SK-N-SH treated with all-trans-retinoic acid at 6 μM for 48 hours (cell line): ENCODE measurements around the gene LYRM4.

Source experiments
- ESRRG ChIP-seq: fragments of 250-450 bp; sonication (Bioruptor Pico); IDR thresholded peaks from 2 replicates; pipeline ENCODE4 v1.6.1; 2021; ENCODE audit warnings: mild to moderate bottlenecking
- GLIS3 ChIP-seq: fragments of 250-450 bp; sonication (Bioruptor Pico); IDR thresholded peaks from 2 replicates; pipeline ENCODE4 v1.5.0; 2020; ENCODE audit warnings: mild to moderate bottlenecking, moderate library complexity
- ZFP30 ChIP-seq: fragments of 450-650 bp; formaldehyde crosslinking; IDR thresholded peaks from 2 replicates; pipeline ENCODE4 v1.5.0; 2022; ENCODE audit warnings: mild to moderate bottlenecking, moderate library complexity
- TF ChIP-seq, protein P1 (sequence below): fragments of 250-450 bp; sonication (Bioruptor Pico); IDR thresholded peaks from 2 replicates; pipeline ENCODE4 v1.8.0; 2020; ENCODE audit warnings: mild to moderate bottlenecking, moderate library complexity, borderline replicate concordance
- TF ChIP-seq, protein P2 (sequence below): fragments of 250-450 bp; sonication (Bioruptor Pico); IDR thresholded peaks from 2 replicates; pipeline ENCODE4 v1.5.1; 2020; ENCODE audit warnings: low read depth, mild to moderate bottlenecking, moderate library complexity
- TF ChIP-seq, protein P3 (sequence below): fragments of 250-450 bp; sonication (Bioruptor Pico); IDR thresholded peaks from 2 replicates; pipeline ENCODE4 v1.8.0; 2021; ENCODE audit warnings: low read depth, mild to moderate bottlenecking, moderate library complexity, borderline replicate concordance

DNA sequence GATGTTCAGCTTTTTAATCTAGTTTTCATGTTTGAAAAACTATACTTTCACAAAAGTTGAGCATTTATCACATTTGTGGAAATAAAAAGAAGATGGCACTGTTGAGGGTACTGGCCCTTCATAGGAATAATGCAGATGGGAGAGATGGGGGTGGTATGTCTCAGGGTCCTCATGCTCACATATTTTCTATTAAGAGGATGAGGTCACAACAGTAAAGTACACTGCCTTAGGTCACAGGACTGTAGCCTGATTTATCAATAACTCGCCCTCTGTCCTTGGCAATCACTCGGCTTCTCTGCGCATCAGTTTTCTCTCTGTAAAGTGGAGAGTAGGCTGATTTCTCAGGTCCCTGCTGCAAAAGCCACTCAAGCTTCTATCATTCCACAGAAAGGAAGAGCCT is 119.7 kb downstream of the LYRM4 start:
- TF ChIP-seq ZFP30 (CRISPR knock-in tag) (no peak), ESRRG (no peak), GLIS3 (CRISPR knock-in tag) (no peak)
- TF ChIP-seq, protein P1, sequence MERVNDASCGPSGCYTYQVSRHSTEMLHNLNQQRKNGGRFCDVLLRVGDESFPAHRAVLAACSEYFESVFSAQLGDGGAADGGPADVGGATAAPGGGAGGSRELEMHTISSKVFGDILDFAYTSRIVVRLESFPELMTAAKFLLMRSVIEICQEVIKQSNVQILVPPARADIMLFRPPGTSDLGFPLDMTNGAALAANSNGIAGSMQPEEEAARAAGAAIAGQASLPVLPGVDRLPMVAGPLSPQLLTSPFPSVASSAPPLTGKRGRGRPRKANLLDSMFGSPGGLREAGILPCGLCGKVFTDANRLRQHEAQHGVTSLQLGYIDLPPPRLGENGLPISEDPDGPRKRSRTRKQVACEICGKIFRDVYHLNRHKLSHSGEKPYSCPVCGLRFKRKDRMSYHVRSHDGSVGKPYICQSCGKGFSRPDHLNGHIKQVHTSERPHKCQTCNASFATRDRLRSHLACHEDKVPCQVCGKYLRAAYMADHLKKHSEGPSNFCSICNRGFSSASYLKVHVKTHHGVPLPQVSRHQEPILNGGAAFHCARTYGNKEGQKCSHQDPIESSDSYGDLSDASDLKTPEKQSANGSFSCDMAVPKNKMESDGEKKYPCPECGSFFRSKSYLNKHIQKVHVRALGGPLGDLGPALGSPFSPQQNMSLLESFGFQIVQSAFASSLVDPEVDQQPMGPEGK (CRISPR knock-in tag): no peak
- TF ChIP-seq, protein P2, sequence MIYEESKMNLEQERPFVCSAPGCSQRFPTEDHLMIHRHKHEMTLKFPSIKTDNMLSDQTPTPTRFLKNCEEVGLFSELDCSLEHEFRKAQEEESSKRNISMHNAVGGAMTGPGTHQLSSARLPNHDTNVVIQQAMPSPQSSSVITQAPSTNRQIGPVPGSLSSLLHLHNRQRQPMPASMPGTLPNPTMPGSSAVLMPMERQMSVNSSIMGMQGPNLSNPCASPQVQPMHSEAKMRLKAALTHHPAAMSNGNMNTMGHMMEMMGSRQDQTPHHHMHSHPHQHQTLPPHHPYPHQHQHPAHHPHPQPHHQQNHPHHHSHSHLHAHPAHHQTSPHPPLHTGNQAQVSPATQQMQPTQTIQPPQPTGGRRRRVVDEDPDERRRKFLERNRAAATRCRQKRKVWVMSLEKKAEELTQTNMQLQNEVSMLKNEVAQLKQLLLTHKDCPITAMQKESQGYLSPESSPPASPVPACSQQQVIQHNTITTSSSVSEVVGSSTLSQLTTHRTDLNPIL (CRISPR knock-in tag): no peak
- TF ChIP-seq, protein P3, sequence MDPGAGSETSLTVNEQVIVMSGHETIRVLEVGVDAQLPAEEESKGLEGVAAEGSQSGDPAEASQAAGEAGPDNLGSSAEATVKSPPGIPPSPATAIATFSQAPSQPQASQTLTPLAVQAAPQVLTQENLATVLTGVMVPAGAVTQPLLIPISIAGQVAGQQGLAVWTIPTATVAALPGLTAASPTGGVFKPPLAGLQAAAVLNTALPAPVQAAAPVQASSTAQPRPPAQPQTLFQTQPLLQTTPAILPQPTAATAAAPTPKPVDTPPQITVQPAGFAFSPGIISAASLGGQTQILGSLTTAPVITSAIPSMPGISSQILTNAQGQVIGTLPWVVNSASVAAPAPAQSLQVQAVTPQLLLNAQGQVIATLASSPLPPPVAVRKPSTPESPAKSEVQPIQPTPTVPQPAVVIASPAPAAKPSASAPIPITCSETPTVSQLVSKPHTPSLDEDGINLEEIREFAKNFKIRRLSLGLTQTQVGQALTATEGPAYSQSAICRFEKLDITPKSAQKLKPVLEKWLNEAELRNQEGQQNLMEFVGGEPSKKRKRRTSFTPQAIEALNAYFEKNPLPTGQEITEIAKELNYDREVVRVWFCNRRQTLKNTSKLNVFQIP: no peak
